Measurements from ENCODE around the gene GATD1.
A peak's percentile ranks its signal among the peaks of the same experiment; 100 is the strongest.

The GATD1 gene

GRCh38 chr11:795634-796564 is 18.6 kb upstream of the GATD1 start:
- DNase-seq: peak; percentile 93

DNA sequence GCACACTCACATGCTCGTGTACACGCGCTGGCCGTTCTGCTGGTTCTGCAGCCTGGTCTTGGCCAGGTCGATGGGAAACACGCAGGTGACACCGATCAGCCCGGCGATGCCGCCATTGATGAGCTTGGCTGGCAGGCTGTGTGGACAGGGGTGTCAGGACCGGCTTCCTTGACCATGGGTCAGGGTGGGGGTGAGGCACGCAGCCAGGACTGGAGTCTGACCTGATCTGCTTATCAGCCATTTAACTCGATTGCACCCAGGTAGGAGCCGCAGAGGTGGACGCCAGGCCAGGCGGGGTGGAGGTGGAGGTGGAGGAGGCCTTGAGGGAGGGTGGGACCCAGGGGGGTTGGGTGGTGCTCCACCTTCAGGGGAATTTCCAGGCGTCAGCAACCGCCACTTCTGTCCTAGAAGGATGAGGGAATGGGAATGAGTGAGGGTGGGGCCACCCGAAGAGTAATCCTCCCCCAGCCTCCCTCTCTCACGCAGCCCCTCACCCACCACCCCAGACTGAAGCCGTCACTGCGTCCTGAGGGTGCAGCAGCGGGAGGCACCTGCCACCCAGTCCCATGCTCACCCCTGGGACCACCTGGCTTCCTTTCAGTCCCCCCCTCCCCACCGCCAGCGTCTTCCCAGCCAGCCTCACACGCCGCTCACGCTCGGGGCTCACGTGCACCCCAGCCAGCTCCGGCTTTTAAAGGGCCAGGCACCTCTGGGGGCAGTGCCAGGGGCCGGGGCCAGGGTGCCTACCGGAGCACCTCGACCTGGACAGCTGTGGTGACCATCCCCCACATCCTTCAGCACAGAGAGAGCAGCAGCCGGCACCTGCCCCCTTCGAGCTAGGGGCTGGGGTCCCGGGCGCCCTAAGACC is 17.7 kb upstream of the GATD1 start:
- DNase-seq: peak; percentile 44

DNA sequence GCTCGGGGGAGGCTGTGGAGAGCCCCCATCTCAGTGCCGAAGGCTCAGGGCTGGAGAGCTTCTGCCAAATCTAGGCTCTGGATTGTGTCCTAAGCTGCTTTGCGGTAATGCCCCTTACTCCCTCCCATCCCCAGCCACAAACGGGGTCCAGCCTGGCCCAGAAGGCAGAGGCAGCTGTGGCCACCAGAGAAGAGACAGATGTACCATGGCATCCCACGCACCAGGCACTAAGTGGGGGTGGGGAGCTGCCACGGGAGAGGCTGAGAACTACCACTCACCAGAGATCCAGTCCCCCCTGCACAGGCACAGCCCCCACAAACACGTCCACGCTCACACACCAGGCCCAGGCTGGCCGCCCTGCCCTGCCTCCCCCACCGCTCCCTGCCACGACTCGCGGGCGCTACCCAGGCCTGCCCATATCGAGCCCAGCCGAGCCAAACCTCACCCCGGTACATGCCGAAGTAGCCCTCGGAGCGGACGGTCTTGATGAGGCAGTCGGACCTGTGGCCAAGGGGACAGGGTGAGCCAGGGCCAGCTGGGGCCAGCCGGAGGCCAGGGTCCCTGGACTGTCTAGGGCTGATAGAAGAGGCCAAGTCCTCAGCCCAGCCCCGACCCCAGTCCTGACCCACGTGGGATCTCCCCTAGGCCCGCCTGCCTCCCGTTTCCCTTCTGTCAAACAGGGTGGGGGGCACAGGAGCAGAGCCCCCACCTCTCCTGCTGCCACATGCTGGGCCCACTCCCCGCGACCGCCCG is 16.9 kb upstream of the GATD1 start:
- DNase-seq: no peak

DNA sequence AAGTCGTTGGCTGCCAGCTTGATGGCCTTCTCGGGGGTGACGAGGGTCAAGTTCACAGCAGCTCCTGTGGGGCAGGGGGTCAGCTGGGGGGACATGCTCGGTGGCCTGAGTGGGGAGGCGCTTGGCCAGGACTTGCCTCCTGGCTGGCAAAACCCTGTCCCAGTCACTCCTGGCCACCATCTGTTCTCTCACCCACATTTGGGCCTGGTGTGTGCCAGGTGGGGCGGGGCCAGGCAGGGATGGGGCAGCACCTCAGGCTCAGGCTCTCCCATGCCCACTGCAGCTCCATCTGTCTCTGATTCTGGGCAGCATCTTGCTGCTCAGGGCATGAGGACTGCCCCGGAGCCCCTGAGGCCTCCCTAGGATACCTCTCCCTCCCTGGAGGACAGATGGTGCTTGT is 16.3 kb upstream of the GATD1 start:
- peak; percentile 37 for DNase-seq

DNA sequence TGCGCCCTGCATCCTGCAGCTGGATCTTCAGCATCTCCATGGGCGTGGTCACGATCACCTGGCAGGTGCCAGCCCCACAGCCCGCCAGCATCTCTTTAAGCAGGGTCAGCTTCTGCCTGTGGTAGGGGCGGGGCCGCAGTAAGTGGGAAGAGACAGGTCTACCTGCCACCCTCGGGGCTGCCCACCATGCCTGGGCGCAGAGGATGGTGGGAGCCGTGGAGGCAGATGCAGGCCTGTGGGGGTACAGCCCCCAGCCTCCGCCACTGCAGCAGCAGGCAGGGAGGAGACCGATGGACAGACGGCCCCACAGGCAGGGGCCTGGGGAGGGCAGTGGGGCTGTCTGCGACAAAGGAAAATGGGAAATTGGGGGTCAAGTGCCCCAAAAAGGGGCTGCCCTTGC is 15.6 kb upstream of the GATD1 start:
- DNase-seq: no peak

- DNase-seq: no peak
Measured at GRCh38 chr11:792535-792821, 15.2 kb upstream of the GATD1 start.

DNA sequence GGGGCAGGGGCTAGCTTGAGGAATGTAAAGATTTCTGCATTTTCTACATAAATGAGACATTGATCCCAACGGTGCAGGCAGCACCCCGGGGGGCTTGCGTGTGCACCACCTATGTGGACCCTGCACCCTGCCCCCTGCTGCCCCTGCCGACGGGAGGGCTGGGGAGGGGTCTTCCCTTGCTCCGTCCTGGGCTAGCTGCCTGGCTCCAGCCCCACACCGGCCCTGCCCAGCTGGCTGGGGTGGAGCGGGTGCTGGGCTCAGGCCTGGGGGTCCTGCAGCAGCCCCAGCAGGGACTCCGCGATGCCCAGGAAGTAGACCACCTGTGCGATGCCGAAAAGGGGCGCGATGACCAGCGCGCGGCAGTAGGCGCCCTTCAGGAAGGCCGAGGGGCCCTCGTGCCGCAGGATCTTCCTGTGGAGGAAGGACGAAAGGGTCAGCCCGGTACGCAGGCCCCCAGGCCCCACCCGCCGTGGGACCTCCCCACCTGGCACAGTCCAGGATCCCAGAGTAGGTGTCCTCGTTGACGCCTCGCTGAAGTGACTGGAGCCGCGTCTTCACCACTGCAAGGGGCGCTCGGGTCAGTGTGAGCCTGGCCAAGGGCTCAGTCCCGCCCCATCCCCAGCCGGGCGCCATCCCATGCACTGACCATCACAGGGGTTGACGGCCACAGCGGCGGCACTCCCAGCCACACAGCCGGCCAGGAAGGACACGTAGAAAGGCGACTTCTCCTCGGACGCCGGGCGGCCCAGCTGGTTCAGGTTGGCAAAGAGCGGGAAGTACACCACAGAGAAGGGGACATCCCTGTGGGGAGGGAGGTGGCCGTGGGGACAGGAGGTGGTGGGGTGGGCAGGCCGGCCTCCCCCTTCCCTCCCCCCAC is 14.6 kb upstream of the GATD1 start:
- DNase-seq: no peak

GRCh38 chr11:790721-791564 is 13.7 kb upstream of the GATD1 start:
- no peak for DNase-seq

GRCh38 chr11:789943-790342 is 12.7 kb upstream of the GATD1 start, which contains the start of gene CEND1:
Gene CEND1, minus strand, starts transcription at chr11:790090. Its CDS starts 1,514 bp downstream, at chr11:788576.
- no peak for DNase-seq

- DNase-seq: no peak
Measured at GRCh38 chr11:788953-789940, 12.0 kb upstream of the GATD1 start.

DNA sequence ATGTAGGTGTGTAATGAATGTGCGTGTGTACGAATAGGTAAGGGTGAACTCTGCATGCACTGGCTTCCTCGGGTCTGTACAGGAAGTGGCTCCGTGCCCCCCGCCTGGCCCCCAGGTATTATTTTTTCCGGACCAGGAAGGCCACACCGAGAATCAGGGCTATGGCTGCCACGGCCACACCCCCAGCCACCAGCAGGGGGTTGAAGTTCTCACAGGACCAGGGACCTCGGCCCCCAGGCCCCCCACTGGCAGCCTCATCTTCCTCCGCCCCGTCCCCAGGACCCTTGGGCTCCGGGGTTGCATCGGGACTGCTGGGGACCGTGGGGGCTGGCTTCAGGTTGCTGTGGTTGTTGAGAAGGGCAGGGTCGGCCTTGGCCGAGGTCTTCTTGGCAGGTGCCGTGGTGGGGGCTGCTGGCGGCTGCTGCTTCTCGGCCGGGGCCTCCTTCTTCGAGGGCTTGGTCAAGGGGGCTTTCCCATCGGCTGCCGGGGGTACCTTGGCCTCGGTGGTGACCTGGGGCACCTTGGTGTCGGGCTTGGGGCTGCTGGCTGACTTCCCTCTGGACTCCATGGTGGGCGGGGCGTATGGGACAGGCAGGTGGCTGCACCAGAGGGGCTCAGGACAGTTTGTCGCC is 10.8 kb upstream of the GATD1 start:
- no peak for DNase-seq

- DNase-seq: no peak
Measured at GRCh38 chr11:787084-787675, 9.9 kb upstream of the GATD1 start.

DNA sequence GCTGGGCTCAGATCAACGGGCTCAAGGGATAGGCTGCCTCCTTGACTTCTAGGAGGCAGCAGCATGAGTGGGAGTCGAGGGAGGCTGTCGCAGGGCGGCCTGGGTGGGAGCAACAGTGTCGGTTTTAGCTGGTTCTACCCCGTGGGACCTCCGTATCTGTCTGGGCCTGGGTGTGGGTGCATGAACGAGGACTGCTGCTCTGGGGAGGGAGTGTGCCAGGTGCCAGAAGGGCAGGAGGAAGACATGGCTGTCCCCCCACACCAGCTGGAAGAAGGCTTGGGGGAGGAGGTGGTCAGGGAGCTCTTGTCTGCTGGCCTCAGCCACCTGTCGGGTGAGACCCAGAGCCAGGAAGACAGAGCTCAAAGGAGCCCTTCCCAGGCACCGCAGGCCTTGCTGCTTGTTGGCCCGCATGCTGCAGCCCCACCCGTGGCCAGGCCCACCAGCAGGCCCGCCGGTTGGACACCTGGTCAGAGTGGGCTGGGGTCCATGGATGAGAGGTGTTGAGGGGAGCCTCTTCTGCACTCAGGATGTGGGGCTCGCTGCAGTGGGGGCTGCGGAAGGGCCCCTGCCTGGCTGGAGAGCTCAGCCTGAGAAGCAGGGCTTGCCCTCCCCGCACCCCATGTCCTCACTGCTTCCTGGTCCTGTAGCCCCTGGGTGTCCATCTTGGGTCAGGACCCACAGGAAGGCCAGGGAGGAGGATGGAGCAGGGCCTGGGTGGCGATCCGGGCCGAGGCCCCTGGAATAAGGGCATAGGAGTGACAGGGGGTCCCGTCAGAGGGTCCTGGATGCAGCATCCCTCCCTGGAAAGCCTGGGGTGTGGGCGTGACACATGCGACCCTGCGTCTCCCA is 9.2 kb upstream of the GATD1 start:
- DNase-seq: no peak

- DNase-seq: peak; percentile 89
Measured at GRCh38 chr11:783581-784015, 6.3 kb upstream of the GATD1 start.

GRCh38 chr11:782264-783174 is 5.2 kb upstream of the GATD1 start:
- DNase-seq: peak; percentile 25

DNA sequence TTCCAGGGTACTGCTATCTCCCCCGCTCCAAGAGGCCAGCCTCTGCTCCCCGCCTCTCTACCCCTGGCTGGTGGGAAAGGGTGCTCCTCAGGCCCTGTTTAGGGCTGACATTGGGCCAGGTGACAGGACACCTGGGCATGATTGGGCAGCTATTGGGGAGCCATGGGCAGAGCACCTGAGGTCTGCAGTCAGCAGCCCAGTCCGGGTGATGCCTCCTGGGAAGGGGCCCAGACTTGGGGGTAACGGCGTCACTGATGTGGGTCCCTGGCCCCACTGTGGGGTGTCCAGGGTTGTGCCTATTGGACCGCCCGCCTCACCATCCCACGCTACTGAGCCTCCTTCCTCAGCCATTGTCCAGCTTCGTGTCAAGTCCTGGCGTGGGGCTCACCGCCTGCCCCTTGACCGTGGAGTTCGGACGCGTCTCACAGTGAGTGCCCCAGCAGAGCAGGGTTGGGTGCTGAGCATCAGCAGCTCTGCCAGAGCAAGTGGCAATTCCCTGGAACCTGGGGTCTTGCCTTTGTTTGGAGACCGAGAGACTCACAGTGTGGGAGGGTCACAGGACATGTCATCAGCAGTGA is 2.8 kb upstream of the GATD1 start:
- DNase-seq: peak; percentile 14

Measured in femur (tissue), 1 donor.